GM12891 (cell line): ENCODE measurements around the gene PIF1.

Experiments
- POLR2A ChIP-seq: IDR thresholded peaks from 2 replicates; pipeline ENCODE4 v1.6.1; 2011; ENCODE audit warnings: low read depth, low read length, control low read depth
- POLR2AphosphoS5 ChIP-seq: IDR thresholded peaks from 2 replicates; pipeline ENCODE4 v1.6.1; 2011; ENCODE audit warnings: low read depth, low read length, control low read depth

DNA sequence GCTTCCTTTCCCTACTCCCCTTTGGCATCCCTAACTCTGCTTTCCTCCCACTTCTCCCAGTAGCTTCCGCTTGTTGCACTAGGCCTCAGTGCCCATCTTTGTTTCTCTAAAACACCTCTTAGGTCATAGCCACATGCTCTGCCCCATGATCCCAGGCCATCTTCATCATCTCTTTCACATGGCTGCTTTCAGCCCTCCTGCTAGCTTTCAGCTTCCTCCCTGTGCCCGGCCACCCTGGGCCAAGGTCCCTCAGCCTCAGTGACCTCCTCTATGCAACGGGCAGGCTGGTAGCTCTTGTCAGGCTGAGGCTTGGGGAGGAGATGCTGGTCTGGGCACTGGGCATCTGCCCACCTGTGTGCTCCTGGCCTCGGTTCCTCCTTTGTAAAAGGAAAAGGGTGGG lies 18.5 kb upstream of the PIF1 start:
- no peak for TF ChIP-seq POLR2AphosphoS5
- TF ChIP-seq POLR2A = no peak
